Neural progenitor cell (in vitro differentiated cells): Measurements from ENCODE around the gene TSHZ2.

Experiments
- EZH2 ChIP-seq: fragments of 200-600 bp; sonication (generic); IDR thresholded peaks from 2 replicates; pipeline ENCODE4 v1.6.1; 2017; ENCODE audit warnings: antibody characterized with exemption, mild to moderate bottlenecking, moderate library complexity
- TF ChIP-seq, protein P1 (sequence below): fragments of 200-600 bp; sonication (generic); IDR thresholded peaks from 2 replicates; pipeline ENCODE4 v1.5.1; 2017; ENCODE audit warnings: antibody characterized with exemption, mild to moderate bottlenecking

DNA sequence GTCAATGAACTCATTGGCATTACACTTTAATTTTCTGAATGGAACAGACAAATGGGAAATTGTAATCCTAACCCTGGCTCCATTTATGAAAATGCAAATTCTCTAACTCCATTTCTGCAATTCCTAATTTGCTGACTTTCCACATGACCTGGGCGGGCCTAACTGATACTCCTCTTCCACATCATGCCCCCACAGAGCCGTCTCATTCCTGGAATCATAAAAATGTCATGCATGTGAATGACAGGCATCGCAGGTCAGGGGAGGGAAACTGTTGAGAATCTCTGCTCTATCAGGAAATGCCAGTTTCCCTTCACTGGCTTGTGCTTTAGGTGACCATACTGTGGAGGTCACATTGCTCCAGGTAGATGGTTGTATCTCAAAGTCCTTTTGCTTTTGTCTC lies 456.4 kb downstream of the TSHZ2 start:
- TF ChIP-seq, protein P1, sequence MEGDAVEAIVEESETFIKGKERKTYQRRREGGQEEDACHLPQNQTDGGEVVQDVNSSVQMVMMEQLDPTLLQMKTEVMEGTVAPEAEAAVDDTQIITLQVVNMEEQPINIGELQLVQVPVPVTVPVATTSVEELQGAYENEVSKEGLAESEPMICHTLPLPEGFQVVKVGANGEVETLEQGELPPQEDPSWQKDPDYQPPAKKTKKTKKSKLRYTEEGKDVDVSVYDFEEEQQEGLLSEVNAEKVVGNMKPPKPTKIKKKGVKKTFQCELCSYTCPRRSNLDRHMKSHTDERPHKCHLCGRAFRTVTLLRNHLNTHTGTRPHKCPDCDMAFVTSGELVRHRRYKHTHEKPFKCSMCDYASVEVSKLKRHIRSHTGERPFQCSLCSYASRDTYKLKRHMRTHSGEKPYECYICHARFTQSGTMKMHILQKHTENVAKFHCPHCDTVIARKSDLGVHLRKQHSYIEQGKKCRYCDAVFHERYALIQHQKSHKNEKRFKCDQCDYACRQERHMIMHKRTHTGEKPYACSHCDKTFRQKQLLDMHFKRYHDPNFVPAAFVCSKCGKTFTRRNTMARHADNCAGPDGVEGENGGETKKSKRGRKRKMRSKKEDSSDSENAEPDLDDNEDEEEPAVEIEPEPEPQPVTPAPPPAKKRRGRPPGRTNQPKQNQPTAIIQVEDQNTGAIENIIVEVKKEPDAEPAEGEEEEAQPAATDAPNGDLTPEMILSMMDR, result no peak
- no peak for TF ChIP-seq EZH2
